Skeletal muscle tissue (tissue), 4 donors: Measurements from ENCODE around the gene ZIK1. TPM values are rescaled to one million over a fixed set of nuclear protein-coding genes. Genes with fewer than 3 reads are reported as not detected.

Experiments
- H3K27ac ChIP-seq: one replicate; pipeline ENCODE4 v1.7.0; 2013; ENCODE audit warnings: mild to moderate bottlenecking, low read depth, low read length, inconsistent platforms
- H3K27me3 ChIP-seq, 3 donors: one replicate each; pipeline ENCODE4 v1.7.0; 2013; ENCODE audit warnings: low read length in 3 of 3; ENCODE audit not compliant: control insufficient read depth in 3 of 3, insufficient read depth in 3 of 3
- H3K36me3 ChIP-seq, 3 donors: one replicate each; pipeline ENCODE4 v1.7.0; 2013; ENCODE audit warnings: low read length in 3 of 3; ENCODE audit not compliant: control insufficient read depth in 3 of 3, insufficient read depth in 3 of 3
- H3K4me1 ChIP-seq, 3 donors: one replicate each; pipeline ENCODE4 v1.7.0; 2013; ENCODE audit warnings: low read length in 3 of 3, mild to moderate bottlenecking in 3 of 3; ENCODE audit not compliant: control insufficient read depth in 3 of 3, insufficient read depth in 3 of 3
- H3K4me3 ChIP-seq, 3 donors: one replicate each; pipeline ENCODE4 v1.7.0; 2013; ENCODE audit warnings: low read length in 3 of 3
- H3K9ac ChIP-seq, 3 donors: one replicate each; pipeline ENCODE4 v1.7.0; 2013; ENCODE audit warnings: low read length in 3 of 3, mild to moderate bottlenecking in 3 of 3, moderate library complexity in 2 of 3, low read depth in 1 of 3
- H3K9me3 ChIP-seq, 3 donors: one replicate each; pipeline ENCODE4 v1.7.0; 2013; ENCODE audit warnings: low read length in 3 of 3; ENCODE audit not compliant: control insufficient read depth in 3 of 3
- total RNA-seq: library from RNA; depleted of rRNA; stranded (reverse); fragments of >200 nt; gene quantifications from one replicate; pipeline ENCODE4 v1.2.3, GENCODE V29; 2014
- donor health status: Osteomylitis.

Gene ZIK1
- total RNA-seq, 1 donor from 2014 or later = 10.4 TPM

- Histone ChIP-seq H3K9me3 (peaks cover 19 to 30% (median 21%) of the 10 kb centered on the region in 3 donors), H3K4me1 (peaks cover 12 to 22% (median 12%) of the 10 kb centered on the region in 3 donors), H3K27me3 (no peaks in the 10 kb centered on the region), H3K36me3 (no peaks in the 10 kb centered on the region), H3K9ac (no peak overlapping the region), H3K27ac (no peak overlapping the region), H3K4me3 (no peak overlapping the region)
These were observed 20.4 kb upstream of the ZIK1 start for GRCh38 chr19:57563547-57563946.

- H3K4me3 ChIP-seq = no peak overlapping the region
- peaks cover 3 to 11% (median 9%) of the 10 kb centered on the region in 3 donors for H3K36me3 ChIP-seq
- H3K27me3 ChIP-seq = no peaks in the 10 kb centered on the region
- H3K9me3 ChIP-seq = peaks cover 30 to 49% (median 37%) of the 10 kb centered on the region in 3 donors
- H3K27ac ChIP-seq = no peak overlapping the region
- H3K4me1 ChIP-seq = no peaks in the 10 kb centered on the region
- no peak overlapping the region for H3K9ac ChIP-seq
These were observed 17.3 kb upstream of the ZIK1 start for GRCh38 chr19:57566396-57567265.

GRCh38 chr19:57570707-57571106, 13.2 kb upstream of the ZIK1 start:
- no peak overlapping the region for H3K27ac ChIP-seq
- H3K9ac ChIP-seq = no peak overlapping the region
- H3K9me3 ChIP-seq = peaks cover 55 to 78% (median 59%) of the 10 kb centered on the region in 3 donors
- peak overlapping the region in 1 of 3 donors; percentile 46 for H3K4me3 ChIP-seq
- peaks cover 44 to 52% (median 46%) of the 10 kb centered on the region in 3 donors for H3K36me3 ChIP-seq
- no peaks in the 10 kb centered on the region for H3K4me1 ChIP-seq
- H3K27me3 ChIP-seq = no peaks in the 10 kb centered on the region

- no peaks in the 10 kb centered on the region for H3K27me3 ChIP-seq
- peaks cover 0 to 5% (median 2%) of the 10 kb centered on the region in 3 donors for H3K4me1 ChIP-seq
- peaks cover 44 to 70% (median 57%) of the 10 kb centered on the region in 3 donors for H3K9me3 ChIP-seq
- peaks cover 58 to 64% (median 61%) of the 10 kb centered on the region in 3 donors for H3K36me3 ChIP-seq
- H3K4me3 ChIP-seq = peak overlapping the region in 1 of 3 donors; percentile 62
- H3K9ac ChIP-seq = no peak overlapping the region
- no peak overlapping the region for H3K27ac ChIP-seq
These were observed 11.5 kb upstream of the ZIK1 start for GRCh38 chr19:57572415-57572947.

GRCh38 chr19:57576661-57577060, 7.3 kb upstream of the ZIK1 start:
- Histone ChIP-seq H3K4me1 (peaks cover 7 to 16% (median 14%) of the 10 kb centered on the region in 3 donors), H3K9me3 (peaks cover 31 to 47% (median 37%) of the 10 kb centered on the region in 3 donors), H3K9ac (no peak overlapping the region), H3K36me3 (peaks cover 49 to 62% (median 53%) of the 10 kb centered on the region in 3 donors), H3K4me3 (peak overlapping the region in 2 of 3 donors; percentile 18 to 33), H3K27ac (no peak overlapping the region), H3K27me3 (no peaks in the 10 kb centered on the region)

GRCh38 chr19:57578487-57579205, 5.3 kb upstream of the ZIK1 start, which contains the start of gene ZNF416:
Gene ZNF416, minus strand, starts transcription at chr19:57578911. Its CDS starts 207 bp downstream, at chr19:57578704.
- Histone ChIP-seq H3K36me3 (peaks cover 31 to 42% (median 33%) of the 10 kb centered on the region in 3 donors), H3K4me1 (peaks cover 10 to 23% (median 21%) of the 10 kb centered on the region in 3 donors), H3K4me3 (peak within 1 kb of the TSS; percentile 86 to 92 (median 90)), H3K27me3 (no peaks in the 10 kb centered on the region), H3K9ac (peak within 1 kb of the TSS; percentile 74 to 94 (median 88)), H3K9me3 (peaks cover 18 to 28% (median 26%) of the 10 kb centered on the region in 3 donors), H3K27ac (peak within 1 kb of the TSS; percentile 61)

- Histone ChIP-seq H3K4me3 (peak overlapping the region; percentile 82 to 95 (median 93)), H3K27me3 (no peaks in the 10 kb centered on the region), H3K36me3 (peaks cover 8 to 16% (median 10%) of the 10 kb centered on the region in 3 donors), H3K27ac (no peak overlapping the region), H3K4me1 (peaks cover 15 to 26% (median 22%) of the 10 kb centered on the region in 3 donors), H3K9me3 (peaks cover 6 to 15% (median 13%) of the 10 kb centered on the region in 3 donors), H3K9ac (peak overlapping the region in 2 of 3 donors; percentile 52 to 81)
These were observed 833 bp upstream of the ZIK1 start for GRCh38 chr19:57583104-57583520.

- Histone ChIP-seq H3K9me3 (peaks cover 23 to 56% (median 41%) of the 10 kb centered on the region in 3 donors), H3K4me3 (peak overlapping the region in 1 of 3 donors; percentile 41), H3K9ac (no peak overlapping the region), H3K36me3 (peaks cover 45 to 52% (median 45%) of the 10 kb centered on the region in 3 donors), H3K27ac (no peak overlapping the region), H3K27me3 (no peaks in the 10 kb centered on the region), H3K4me1 (peaks cover 13 to 22% (median 17%) of the 10 kb centered on the region in 3 donors)
These were observed 3.6 kb downstream of the ZIK1 start for GRCh38 chr19:57587529-57587928.

- no peaks in the 10 kb centered on the region for H3K27me3 ChIP-seq
- H3K27ac ChIP-seq = no peak overlapping the region
- peaks cover 0 to 10% (median 10%) of the 10 kb centered on the region in 3 donors for H3K9me3 ChIP-seq
These were observed 15.4 kb downstream of the ZIK1 start for GRCh38 chr19:57599377-57599760.

More at GRCh38 chr19:57599377-57599760, 15.4 kb downstream of the ZIK1 start:
- H3K9ac ChIP-seq = peak overlapping the region in 1 of 3 donors; percentile 86
- H3K36me3 ChIP-seq = peaks cover 4 to 11% (median 8%) of the 10 kb centered on the region in 3 donors
- peaks cover 8 to 13% (median 9%) of the 10 kb centered on the region in 3 donors for H3K4me1 ChIP-seq
- H3K4me3 ChIP-seq = peak overlapping the region; percentile 70 to 93 (median 86)
